WTC11 (cell line): ENCODE measurements around the gene ANGPTL2. TPM values are rescaled to one million over a fixed set of nuclear protein-coding genes. Genes with fewer than 3 reads are reported as not detected.
A peak's percentile ranks its signal among the peaks of the same experiment; 100 is the strongest.

Experiments used
- ATAC-seq: fragments of 200-7000 bp; cut with Tn5 transposase; 2 replicates; pipeline ENCODE4 v1.10.0; 2021; ENCODE audit warnings: mild to moderate bottlenecking, moderate library complexity
- CTCF ChIA-PET: fragments of 300-600 bp; sonication (Branson Sonifier 250); formaldehyde crosslinking; loops from one replicate; lab custom pipeline; 2021; ENCODE audit warnings: antibody characterized with exemption; lab: Charles Lee
- POLR2A ChIA-PET: fragments of 350-600 bp; sonication (Branson Sonifier 250); formaldehyde crosslinking; loops from one replicate; lab custom pipeline; 2021; ENCODE audit warnings: antibody characterized with exemption; lab: Charles Lee
- DNase-seq: peaks from one replicate; pipeline ENCODE4 v3.0.0; 2021; ENCODE audit warnings: low spot score
- H3K27ac Mint-ChIP-seq: 2 replicates; pipeline ENCODE4 v1.8.0; 2021; ENCODE audit warnings: mixed read lengths
- H3K27me3 Mint-ChIP-seq: 2 replicates; pipeline ENCODE4 v1.8.0; 2021; ENCODE audit warnings: low read depth, mild to moderate bottlenecking, moderate library complexity, mixed read lengths
- H3K36me3 Mint-ChIP-seq: 2 replicates; pipeline ENCODE4 v1.8.0; 2021; ENCODE audit warnings: mixed read lengths
- H3K4me1 Mint-ChIP-seq: 2 replicates; pipeline ENCODE4 v1.8.0; 2022; ENCODE audit warnings: mixed read lengths
- H3K4me3 Mint-ChIP-seq: 2 replicates; pipeline ENCODE4 v1.8.0; 2021; ENCODE audit warnings: mild to moderate bottlenecking, moderate library complexity, mixed read lengths
- H3K9me3 Mint-ChIP-seq: 2 replicates; pipeline ENCODE4 v1.8.0; 2021; ENCODE audit warnings: mixed read lengths
- ATF1 ChIP-seq: sonication (generic); formaldehyde crosslinking; IDR thresholded peaks from 2 replicates; pipeline ENCODE4 v1.8.1; 2023; ENCODE audit warnings: mild to moderate bottlenecking, moderate library complexity, missing genetic modification reagents
- ATF6 ChIP-seq: sonication (generic); formaldehyde crosslinking; IDR thresholded peaks from 2 replicates; pipeline ENCODE4 v1.8.1; 2023; ENCODE audit warnings: mild to moderate bottlenecking, missing genetic modification reagents
- CBFB ChIP-seq: sonication (generic); formaldehyde crosslinking; IDR thresholded peaks from 2 replicates; pipeline ENCODE4 v1.8.1; 2022; ENCODE audit warnings: mild to moderate bottlenecking, low read depth, missing genetic modification reagents
- CDX4 ChIP-seq: fragments of 250-450 bp; sonication (Bioruptor Pico); IDR thresholded peaks from 2 replicates; pipeline ENCODE4 v1.9.0; 2021; ENCODE audit warnings: moderate library complexity, mild to moderate bottlenecking, inconsistent platforms, borderline replicate concordance
- CREM ChIP-seq: sonication (generic); formaldehyde crosslinking; IDR thresholded peaks from 2 replicates; pipeline ENCODE4 v1.8.1; 2022; ENCODE audit warnings: mild to moderate bottlenecking, missing genetic modification reagents, moderate library complexity
- E2F4 ChIP-seq: sonication (generic); formaldehyde crosslinking; IDR thresholded peaks from 2 replicates; pipeline ENCODE4 v1.8.1; 2022; ENCODE audit warnings: low read depth, mild to moderate bottlenecking, moderate library complexity, missing genetic modification reagents, borderline replicate concordance
- ERG ChIP-seq: fragments of 250-450 bp; sonication (Bioruptor Pico); IDR thresholded peaks from 2 replicates; pipeline ENCODE4 v1.8.0; 2021; ENCODE audit warnings: mild to moderate bottlenecking
- ESRRA ChIP-seq: sonication (generic); formaldehyde crosslinking; IDR thresholded peaks from 2 replicates; pipeline ENCODE4 v1.8.1; 2022; ENCODE audit warnings: mild to moderate bottlenecking, missing genetic modification reagents, borderline replicate concordance
- FOXK1 ChIP-seq: sonication (generic); formaldehyde crosslinking; IDR thresholded peaks from 2 replicates; pipeline ENCODE4 v1.8.0; 2022; ENCODE audit warnings: mild to moderate bottlenecking, moderate library complexity, missing genetic modification reagents
- GABPB1 ChIP-seq: sonication (generic); formaldehyde crosslinking; IDR thresholded peaks from 2 replicates; pipeline ENCODE4 v1.8.1; 2023; ENCODE audit warnings: mild to moderate bottlenecking, missing genetic modification reagents
- GTF2I ChIP-seq: fragments of 250-450 bp; sonication (Bioruptor Pico); conservative IDR thresholded peaks from 2 replicates; pipeline ENCODE4 v1.4.0; 2021; ENCODE audit warnings: mild to moderate bottlenecking
- JAZF1 ChIP-seq: fragments of 250-450 bp; sonication (Bioruptor Pico); IDR thresholded peaks from 2 replicates; pipeline ENCODE4 v1.9.0; 2021; ENCODE audit warnings: moderate library complexity, mild to moderate bottlenecking, inconsistent platforms
- MXD4 ChIP-seq: fragments of 250-450 bp; sonication (Bioruptor Pico); IDR thresholded peaks from 2 replicates; pipeline ENCODE4 v1.8.0; 2021; ENCODE audit warnings: mild to moderate bottlenecking, moderate library complexity, borderline replicate concordance
- NR2C2 ChIP-seq: sonication (generic); formaldehyde crosslinking; IDR thresholded peaks from 2 replicates; pipeline ENCODE4 v1.8.0; 2022; ENCODE audit warnings: mild to moderate bottlenecking, missing genetic modification reagents
- PREB ChIP-seq: sonication (generic); formaldehyde crosslinking; IDR thresholded peaks from 2 replicates; pipeline ENCODE4 v1.8.1; 2022; ENCODE audit warnings: mild to moderate bottlenecking, missing genetic modification reagents, moderate library complexity, borderline replicate concordance
- RORB ChIP-seq: fragments of 250-450 bp; sonication (Bioruptor Pico); IDR thresholded peaks from 2 replicates; pipeline ENCODE4 v1.9.0; 2021; ENCODE audit warnings: mild to moderate bottlenecking
- TEAD1 ChIP-seq: sonication (generic); formaldehyde crosslinking; IDR thresholded peaks from 2 replicates; pipeline ENCODE4 v1.8.0; 2022; ENCODE audit warnings: mild to moderate bottlenecking, missing genetic modification reagents
- TEAD4 ChIP-seq: sonication (generic); formaldehyde crosslinking; IDR thresholded peaks from 2 replicates; pipeline ENCODE4 v1.8.0; 2022; ENCODE audit warnings: mild to moderate bottlenecking, missing genetic modification reagents
- ZNF425 ChIP-seq: fragments of 250-450 bp; sonication (Bioruptor Pico); conservative IDR thresholded peaks from 2 replicates; pipeline ENCODE4 v1.9.0; 2021; ENCODE audit warnings: mild to moderate bottlenecking
- ZNF671 ChIP-seq: fragments of 250-450 bp; sonication (Bioruptor Pico); IDR thresholded peaks from 2 replicates; pipeline ENCODE4 v1.8.0; 2021; ENCODE audit warnings: mild to moderate bottlenecking
- ZSCAN18 ChIP-seq: fragments of 250-450 bp; sonication (Bioruptor Pico); IDR thresholded peaks from 2 replicates; pipeline ENCODE4 v2.1.2; 2022; ENCODE audit warnings: mild to moderate bottlenecking, moderate library complexity
- total RNA-seq: library from RNA; stranded (reverse); gene quantifications from 3 replicates; pipeline ENCODE4 v1.2.3, GENCODE V29; 2021

Gene ANGPTL2
- total RNA-seq, 1 experiment from 2014 or later: 4.5 TPM

GRCh38 chr9:127133739-127134167 is 11.3 kb upstream of the ANGPTL2 start:
- Mint-ChIP-seq H3K36me3 (no peaks in the 10 kb centered on the region), H3K27me3 (no peaks in the 10 kb centered on the region), H3K4me1 (peaks cover 37% of the 10 kb centered on the region), H3K27ac (0 out of 2 replicates have a peak overlapping the region, but pooled peaks have one; percentile 17), H3K9me3 (no peaks in the 10 kb centered on the region), H3K4me3 (no peak overlapping the region)
- no peak for DNase-seq
- CTCF ChIA-PET: interaction anchor here (0.6 to 2.0 kb wide), 4 partner anchors 10 to 168 kb away, joined by 3 to 13 read pairs (median 6); partner anchors contain the start of gene ANGPTL2
- ATAC-seq: peak; percentile 40
- POLR2A ChIA-PET: interaction anchor here (0.6 to 1.6 kb wide), 2 partner anchors 11 to 50 kb away, joined by 3 to 6 read pairs; partner anchors contain the start of gene ANGPTL2
- TF ChIP-seq ZSCAN18 (no peak), ATF6 (no peak), E2F4 (CRISPR knock-in tag) (no peak), GTF2I (CRISPR knock-in tag) (no peak), NR2C2 (CRISPR knock-in tag) (no peak), CREM (CRISPR knock-in tag) (no peak), ZNF671 (no peak), PREB (CRISPR knock-in tag) (no peak), ATF1 (CRISPR knock-in tag) (no peak), RORB (CRISPR knock-in tag) (no peak), GABPB1 (CRISPR knock-in tag) (no peak)
- TF ChIP-seq, all 79 proteins: peak for 0

- ATAC-seq: peak; percentile 72
- no peaks in the 10 kb centered on the region for H3K36me3 Mint-ChIP-seq
- H3K4me1 Mint-ChIP-seq: peaks cover 37% of the 10 kb centered on the region
- CTCF ChIA-PET: interaction anchor here (0.6 to 2.0 kb wide), 3 partner anchors 10 to 168 kb away, joined by 3 to 13 read pairs (median 10); partner anchors contain the start of gene ANGPTL2
- no peak overlapping the region for H3K27ac Mint-ChIP-seq
- peak; percentile 42 for DNase-seq
- H3K4me3 Mint-ChIP-seq: no peak overlapping the region
- no peaks in the 10 kb centered on the region for H3K27me3 Mint-ChIP-seq
- POLR2A ChIA-PET: interaction anchor here (1.6 kb wide), 1 partner anchor 10 kb away, joined by 6 read pairs; the partner anchor contains the start of gene ANGPTL2
- TF ChIP-seq FOXK1 (CRISPR knock-in tag) (0 out of 2 replicates have a peak, but pooled peaks have one; percentile 29), GABPB1 (CRISPR knock-in tag) (no peak)
- TF ChIP-seq, all 79 proteins: peak for 1
- H3K9me3 Mint-ChIP-seq: no peaks in the 10 kb centered on the region
These were observed 10.6 kb upstream of the ANGPTL2 start for GRCh38 chr9:127132921-127133647.

- ATAC-seq (no peak), DNase-seq (no peak)
- no peaks in the 10 kb centered on the region for H3K9me3 Mint-ChIP-seq
- H3K36me3 Mint-ChIP-seq: no peaks in the 10 kb centered on the region
- H3K27me3 Mint-ChIP-seq: no peaks in the 10 kb centered on the region
- H3K4me3 Mint-ChIP-seq: no peak overlapping the region
- ChIA-PET POLR2A (no interaction called here), CTCF (interaction anchor here (1.7 to 2.8 kb wide), 2 partner anchors 10 to 66 kb away, joined by 5 to 8 read pairs; partner anchors contain the start of gene ANGPTL2)
- no peak overlapping the region for H3K27ac Mint-ChIP-seq
- peaks cover 37% of the 10 kb centered on the region for H3K4me1 Mint-ChIP-seq
- TF ChIP-seq ERG: no peak
- TF ChIP-seq ZNF425 (CRISPR knock-in tag): no peak
- TF ChIP-seq TEAD4 (CRISPR knock-in tag): no peak
- TF ChIP-seq CBFB: no peak
- no peak for TF ChIP-seq JAZF1
- no peak for TF ChIP-seq TEAD1 (CRISPR knock-in tag)
- no peak for TF ChIP-seq ESRRA (CRISPR knock-in tag)
- no peak for TF ChIP-seq MXD4
- no peak for TF ChIP-seq CDX4 (CRISPR knock-in tag)
These were observed 9.9 kb upstream of the ANGPTL2 start for GRCh38 chr9:127132375-127132774.
